Measurements from ENCODE around the gene DEK. TPM values are rescaled to one million over a fixed set of nuclear protein-coding genes. Genes with fewer than 3 reads are reported as not detected.
A peak's percentile ranks its signal among the peaks of the same experiment; 100 is the strongest.

Gene DEK
- total and polyA plus RNA-seq, 2 of the 13 experiments (the other 11 are each of a cell fraction or from before 2014, with no cell fraction given), result 53.2 to 276 TPM

- TF ChIP-seq RERE (CRISPR knock-in tag; IDR thresholded peaks at IDR 0.05; ENCODE audit: low read depth), result no peak
- no peak for TF ChIP-seq GTF2F1 (IDR thresholded peaks at IDR 0.05; ENCODE audit: low read length)
- no peak; the same call in 1 of the 2 replicates for TF ChIP-seq SOX5 (CRISPR knock-in tag; IDR thresholded peaks at IDR 0.05; ENCODE audit: borderline replicate concordance)
- TF ChIP-seq ZNF160 (CRISPR knock-in tag; IDR thresholded peaks at IDR 0.05), result peak; percentile 86; the same call in 1 of the 2 replicates
- no peak for TF ChIP-seq ZNF720 (CRISPR knock-in tag; IDR thresholded peaks at IDR 0.05)
- no peak for TF ChIP-seq ZNF33A (CRISPR knock-in tag; IDR thresholded peaks at IDR 0.05; ENCODE audit: borderline replicate concordance)
- TF ChIP-seq ATF1 (CRISPR knock-in tag; IDR thresholded peaks at IDR 0.05), result no peak
- TF ChIP-seq ZNF180 (CRISPR knock-in tag; IDR thresholded peaks at IDR 0.05; ENCODE audit: borderline replicate concordance, low read depth), result no peak
- 0 out of 2 replicates have a peak, but pooled peaks have one; percentile 53 for TF ChIP-seq MTF2 (CRISPR knock-in tag; IDR thresholded peaks at IDR 0.05; ENCODE audit: borderline replicate concordance)
- TF ChIP-seq MTERF4 (CRISPR knock-in tag; IDR thresholded peaks at IDR 0.05), result no peak
- TF ChIP-seq TBX2 (CRISPR knock-in tag; IDR thresholded peaks at IDR 0.05; ENCODE audit: borderline replicate concordance), result peak; percentile 79
- no peak for TF ChIP-seq SCMH1 (CRISPR knock-in tag; IDR thresholded peaks at IDR 0.05; ENCODE audit: borderline replicate concordance)
- TF ChIP-seq DZIP1 (CRISPR knock-in tag; IDR thresholded peaks at IDR 0.05), result no peak; the same call in 1 of the 2 replicates
- no peak for TF ChIP-seq ZKSCAN1 (IDR thresholded peaks at IDR 0.05; ENCODE audit: low read length)
- peak; percentile 66; the same call in 1 of the 2 replicates for TF ChIP-seq HOMEZ (CRISPR knock-in tag; IDR thresholded peaks at IDR 0.05; ENCODE audit: low read depth)
- peak; percentile 28 for TF ChIP-seq ERF (CRISPR knock-in tag; IDR thresholded peaks at IDR 0.05)
- TF ChIP-seq ZNF878 (CRISPR knock-in tag; IDR thresholded peaks at IDR 0.05), result 0 out of 2 replicates have a peak, but pooled peaks have one; percentile 67
- TF ChIP-seq ZNF572 (CRISPR knock-in tag; IDR thresholded peaks at IDR 0.05), result no peak
- TF ChIP-seq ZFP1 (CRISPR knock-in tag; IDR thresholded peaks at IDR 0.05), result no peak
These were observed at the start of gene DEK (continued) for GRCh38 chr6:18264219-18264922.
